Nephron (organoid): ENCODE data around the gene UBE2E3.

Experiments used
- H3K27ac Mint-ChIP-seq, 3 experiments: 2 replicates each; pipeline ENCODE4 v1.8.0; 2020; ENCODE audit warnings: mixed read lengths in 3 of 3, mild to moderate bottlenecking in 2 of 3, moderate library complexity in 1 of 3
- H3K27me3 Mint-ChIP-seq: 2 replicates; pipeline ENCODE4 v1.8.0; 2021; ENCODE audit warnings: low read depth, mild to moderate bottlenecking, moderate library complexity, mixed read lengths
- H3K36me3 Mint-ChIP-seq: 2 replicates; pipeline ENCODE4 v1.8.0; 2020; ENCODE audit warnings: low read depth, mixed read lengths
- H3K4me1 Mint-ChIP-seq: 2 replicates; pipeline ENCODE4 v1.8.0; 2020; ENCODE audit warnings: mixed read lengths
- H3K4me3 Mint-ChIP-seq, 3 experiments: 2 replicates each; pipeline ENCODE4 v1.8.0; 2020; ENCODE audit warnings: mild to moderate bottlenecking in 3 of 3, mixed read lengths in 3 of 3, moderate library complexity in 2 of 3
- H3K9me3 Mint-ChIP-seq: 2 replicates; pipeline ENCODE4 v1.8.0; 2020; ENCODE audit warnings: mixed read lengths
- TF ChIP-seq, protein P1 (sequence below), 3 experiments: fragments of 200-600 bp; sonication (generic); IDR thresholded peaks; one replicate each; pipeline ENCODE4 v1.5.0; 2021; ENCODE audit warnings: antibody characterized with exemption in 3 of 3; ENCODE audit not compliant: unreplicated experiment in 3 of 3

Gene UBE2E3

DNA sequence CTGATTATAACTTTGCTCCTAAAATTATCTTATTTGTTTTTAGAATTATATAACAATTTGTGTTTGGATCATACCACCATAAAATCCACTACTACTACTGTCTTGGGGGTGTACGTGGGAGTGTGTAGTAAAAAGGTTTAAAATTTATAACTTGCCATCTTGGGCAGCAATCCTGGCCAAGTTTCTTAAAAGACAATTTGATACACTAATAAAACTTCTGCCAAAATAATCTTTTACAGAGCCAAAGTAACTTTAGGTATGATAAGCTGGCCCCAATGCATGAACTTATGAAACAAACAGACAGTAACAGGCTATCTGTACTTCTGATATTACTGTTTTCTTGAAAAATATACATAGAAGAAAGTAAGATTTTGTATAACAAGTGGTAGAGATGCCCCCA, 11.3 kb upstream of the UBE2E3 start:
- H3K9me3 Mint-ChIP-seq, result no peaks in the 10 kb centered on the region
- peaks cover 3% of the 10 kb centered on the region for H3K27me3 Mint-ChIP-seq
- peak overlapping the region in 1 of 3 experiments; percentile 48 for H3K27ac Mint-ChIP-seq
- H3K4me1 Mint-ChIP-seq, result peaks cover 29% of the 10 kb centered on the region
- H3K36me3 Mint-ChIP-seq, result no peaks in the 10 kb centered on the region
- TF ChIP-seq, protein P1, sequence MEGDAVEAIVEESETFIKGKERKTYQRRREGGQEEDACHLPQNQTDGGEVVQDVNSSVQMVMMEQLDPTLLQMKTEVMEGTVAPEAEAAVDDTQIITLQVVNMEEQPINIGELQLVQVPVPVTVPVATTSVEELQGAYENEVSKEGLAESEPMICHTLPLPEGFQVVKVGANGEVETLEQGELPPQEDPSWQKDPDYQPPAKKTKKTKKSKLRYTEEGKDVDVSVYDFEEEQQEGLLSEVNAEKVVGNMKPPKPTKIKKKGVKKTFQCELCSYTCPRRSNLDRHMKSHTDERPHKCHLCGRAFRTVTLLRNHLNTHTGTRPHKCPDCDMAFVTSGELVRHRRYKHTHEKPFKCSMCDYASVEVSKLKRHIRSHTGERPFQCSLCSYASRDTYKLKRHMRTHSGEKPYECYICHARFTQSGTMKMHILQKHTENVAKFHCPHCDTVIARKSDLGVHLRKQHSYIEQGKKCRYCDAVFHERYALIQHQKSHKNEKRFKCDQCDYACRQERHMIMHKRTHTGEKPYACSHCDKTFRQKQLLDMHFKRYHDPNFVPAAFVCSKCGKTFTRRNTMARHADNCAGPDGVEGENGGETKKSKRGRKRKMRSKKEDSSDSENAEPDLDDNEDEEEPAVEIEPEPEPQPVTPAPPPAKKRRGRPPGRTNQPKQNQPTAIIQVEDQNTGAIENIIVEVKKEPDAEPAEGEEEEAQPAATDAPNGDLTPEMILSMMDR (IDR thresholded peaks at IDR 0.05; ENCODE audit: unreplicated experiment in 3 of 3), result no peak
- no peak overlapping the region for H3K4me3 Mint-ChIP-seq

DNA sequence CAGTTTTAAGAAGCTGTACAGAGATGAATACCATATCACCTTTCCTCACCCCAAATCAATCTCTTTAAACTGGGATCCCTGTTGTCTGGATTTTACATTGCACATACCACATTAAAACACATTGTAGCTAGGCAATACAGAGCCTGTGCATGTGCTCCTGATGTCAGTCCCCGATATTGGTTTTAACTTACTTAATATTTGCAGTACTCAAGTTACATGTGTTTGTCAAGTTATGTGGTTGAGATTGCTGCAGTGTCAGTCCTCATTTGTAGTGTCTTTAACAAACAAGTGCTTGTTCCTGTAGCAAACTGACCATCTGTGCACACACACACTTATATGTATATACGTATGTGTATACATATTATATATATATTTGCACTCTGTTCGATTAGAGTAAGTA, 10.4 kb upstream of the UBE2E3 start:
- Mint-ChIP-seq H3K27ac (peak overlapping the region in 1 of 3 experiments; percentile 69), H3K4me3 (no peak overlapping the region), H3K4me1 (peaks cover 29% of the 10 kb centered on the region), H3K9me3 (no peaks in the 10 kb centered on the region), H3K36me3 (no peaks in the 10 kb centered on the region), H3K27me3 (peaks cover 3% of the 10 kb centered on the region)
- TF ChIP-seq, protein P1 (IDR thresholded peaks at IDR 0.05; ENCODE audit: unreplicated experiment in 3 of 3), result no peak

DNA sequence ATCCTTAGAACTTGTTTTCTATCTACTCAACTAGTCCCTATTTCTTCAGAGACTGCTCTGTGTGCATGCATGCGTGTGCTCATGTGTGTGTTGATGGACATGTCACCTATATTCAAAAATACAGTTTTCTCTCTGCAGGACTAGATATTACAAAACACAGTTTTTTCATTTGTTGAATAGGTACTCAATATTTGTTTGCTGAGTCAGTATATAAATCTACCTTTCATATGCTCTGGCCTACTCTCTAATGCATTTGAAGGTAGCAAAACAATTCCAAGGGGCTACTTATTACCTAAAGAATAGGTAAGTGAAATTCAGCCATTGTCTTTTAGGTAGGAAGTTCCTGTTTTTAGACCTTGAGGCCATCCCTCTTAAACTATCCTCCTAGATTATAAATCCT, 8.6 kb upstream of the UBE2E3 start:
- H3K27me3 Mint-ChIP-seq, result peaks cover 3% of the 10 kb centered on the region

DNA sequence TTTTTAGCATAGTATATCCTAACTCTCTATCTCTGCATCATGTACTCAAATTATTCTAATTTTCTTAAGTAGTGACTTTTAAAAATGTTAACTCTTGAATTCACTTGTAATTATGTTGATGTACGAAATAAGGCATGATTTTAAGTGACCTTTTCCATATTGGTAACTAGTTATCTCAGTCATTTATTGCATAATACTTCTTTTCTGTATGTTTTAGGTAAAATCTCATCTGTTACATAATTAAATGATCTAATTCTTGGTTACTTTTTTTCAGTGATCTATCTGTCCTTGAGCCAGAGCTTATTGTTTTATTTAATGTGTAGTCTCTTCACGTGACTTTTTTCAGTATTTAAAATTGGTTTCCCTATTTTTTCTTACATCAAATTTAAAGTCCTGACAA, 4.8 kb upstream of the UBE2E3 start:
- H3K9me3 Mint-ChIP-seq, result no peaks in the 10 kb centered on the region
- no peaks in the 10 kb centered on the region for H3K36me3 Mint-ChIP-seq
- TF ChIP-seq, protein P1 (IDR thresholded peaks at IDR 0.05; ENCODE audit: unreplicated experiment in 3 of 3), result no peak
- no peak overlapping the region for H3K4me3 Mint-ChIP-seq
- peaks cover 3% of the 10 kb centered on the region for H3K27me3 Mint-ChIP-seq
- peaks cover 25% of the 10 kb centered on the region for H3K4me1 Mint-ChIP-seq
- H3K27ac Mint-ChIP-seq, result no peak overlapping the region

More for the DNA sequence above, 8.6 kb upstream of the UBE2E3 start:
- Mint-ChIP-seq H3K9me3 (no peaks in the 10 kb centered on the region), H3K4me1 (peaks cover 29% of the 10 kb centered on the region), H3K27ac (no peak overlapping the region), H3K36me3 (no peaks in the 10 kb centered on the region), H3K4me3 (no peak overlapping the region)
- TF ChIP-seq, protein P1 (IDR thresholded peaks at IDR 0.05; ENCODE audit: unreplicated experiment in 3 of 3), result no peak

DNA sequence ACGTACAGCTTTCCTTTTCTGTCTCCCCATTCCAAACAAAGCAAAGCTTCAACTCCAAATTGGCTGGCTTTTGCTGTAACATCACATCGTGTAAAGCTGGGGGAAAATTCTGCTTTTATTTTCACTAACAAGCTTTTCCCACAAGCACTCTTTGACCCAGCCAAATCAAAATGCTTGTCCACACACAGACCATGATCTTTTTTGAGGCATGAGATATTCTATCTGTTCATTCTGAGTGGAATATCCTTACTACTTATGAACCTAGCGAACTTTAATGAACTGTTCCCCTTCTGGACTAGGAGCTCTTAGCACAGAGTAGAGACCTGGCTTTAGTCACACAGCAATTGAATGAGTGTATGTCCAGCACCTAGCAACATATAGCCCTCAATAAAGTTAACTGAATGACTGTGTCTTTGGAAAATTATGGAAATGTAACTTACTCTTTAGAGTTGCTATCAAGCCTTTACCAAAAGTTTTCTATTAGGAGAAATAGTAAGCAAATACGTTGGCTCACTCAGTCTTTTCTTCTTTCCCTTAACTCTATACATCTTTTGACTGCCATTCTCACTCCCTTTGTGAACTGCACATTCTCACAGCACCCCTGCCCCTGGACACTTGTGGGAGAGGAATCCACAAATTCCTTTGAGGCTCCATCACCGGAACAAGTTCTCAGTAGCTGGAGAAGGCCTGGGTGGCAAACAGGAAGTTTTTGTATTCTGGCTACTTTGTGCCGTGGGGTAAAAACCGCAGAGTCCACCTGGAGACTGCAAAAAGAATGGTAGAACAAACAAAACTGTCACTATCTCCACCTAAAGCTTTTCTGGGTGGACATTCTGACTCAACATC, 1.3 kb upstream of the UBE2E3 start:
- Mint-ChIP-seq H3K4me1 (peaks cover 33% of the 10 kb centered on the region), H3K4me3 (peak overlapping the region; percentile 77 to 87 (median 84)), H3K36me3 (peaks cover 13% of the 10 kb centered on the region), H3K9me3 (no peaks in the 10 kb centered on the region), H3K27me3 (no peaks in the 10 kb centered on the region), H3K27ac (peak overlapping the region; percentile 91 to 98 (median 97))
- TF ChIP-seq, protein P1 (IDR thresholded peaks at IDR 0.05; ENCODE audit: unreplicated experiment in 3 of 3), result no peak

DNA sequence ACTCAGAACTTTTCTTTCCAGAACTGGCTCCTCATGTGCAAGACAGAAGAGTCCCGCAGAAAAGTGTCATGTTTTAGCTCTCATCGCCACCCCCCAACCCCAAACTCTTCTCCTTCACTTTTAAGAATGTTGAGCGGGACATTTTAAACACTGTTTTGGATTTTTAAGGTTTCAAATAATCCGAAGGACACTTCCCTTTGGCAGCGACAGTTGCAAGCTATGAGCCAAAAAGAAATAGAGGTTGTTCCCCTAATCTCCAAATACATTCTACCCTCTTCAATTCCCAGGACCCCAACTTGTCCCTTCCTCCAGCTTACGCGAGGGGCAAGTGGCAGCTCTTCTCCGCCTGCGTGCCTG, 678 bp upstream of the UBE2E3 start:
- H3K36me3 Mint-ChIP-seq, result peaks cover 13% of the 10 kb centered on the region
- no peaks in the 10 kb centered on the region for H3K27me3 Mint-ChIP-seq
- H3K4me3 Mint-ChIP-seq, result peak overlapping the region; percentile 77 to 87 (median 84)

More for the DNA sequence above, 678 bp upstream of the UBE2E3 start:
- Mint-ChIP-seq H3K27ac (peak overlapping the region; percentile 91 to 98 (median 97)), H3K4me1 (peaks cover 38% of the 10 kb centered on the region), H3K9me3 (no peaks in the 10 kb centered on the region)
- TF ChIP-seq, protein P1 (IDR thresholded peaks at IDR 0.05; ENCODE audit: unreplicated experiment in 3 of 3), result no peak
